Measurements from ENCODE around the gene TMCC1.

- TF ChIP-seq CTCF (conservative IDR thresholded peaks at IDR 0.05; ENCODE audit: low read depth, low read length) = no peak
- TF ChIP-seq EZH2phosphoT487 (IDR thresholded peaks at IDR 0.05; ENCODE audit: borderline replicate concordance, low read length) = no peak
Measured at GRCh38 chr3:129940086-129940485, 46.6 kb upstream of the TMCC1 start.
